ENCODE data around the gene CPSF3. TPM values are rescaled to one million over a fixed set of nuclear protein-coding genes. Genes with fewer than 3 reads are reported as not detected.

Gene CPSF3
- total RNA-seq, 5 donors from 2014 or later (not counting 1 experiment from before 2014, with no cell fraction given) = 16.0 to 25.1 (median 21.3) TPM

Other genes with a start within 250 kb of the CPSF3 start
- gene ASAP2, start 216.8 kb upstream of the CPSF3 start, total RNA-seq = under 1 TPM in 4 of 5 donors, not detected in 1; 0.10 to 0.38 (median 0.27) TPM
- 10 to 100 TPM; 46.5 to 76.7 (median 69.0) TPM for gene ITGB1BP1, start 126 bp upstream of the CPSF3 start, total RNA-seq
- 10 to 100 TPM; 44.9 to 54.8 (median 51.9) TPM for gene IAH1, start 50.9 kb downstream of the CPSF3 start, total RNA-seq
- gene ADAM17, start 132.2 kb downstream of the CPSF3 start, total RNA-seq = 10 to 100 TPM; 26.5 to 34.5 (median 29.5) TPM
- 100 to 1,000 TPM; 104 to 141 (median 139) TPM for gene YWHAQ, start 207.3 kb downstream of the CPSF3 start, total RNA-seq

All from T-cell (primary cell).